ENCODE measurements around the gene CA9. TPM values are rescaled to one million over a fixed set of nuclear protein-coding genes. Genes with fewer than 3 reads are reported as not detected.

CA9 gene
- total and polyA plus RNA-seq, 9 of the 15 experiments (the other 6 are each of a cell fraction or from before 2014, with no cell fraction given): 0.15 to 10.6 (median 0.60) TPM; not detected in 4

GRCh38 chr9:35657546-35658136 lies 16.1 kb upstream of the CA9 start, which contains the start of gene RMRP (continued):
- no peak for TF ChIP-seq ZNF239 (CRISPR knock-in tag; IDR thresholded peaks at IDR 0.05)
- TF ChIP-seq HMGXB4 (CRISPR knock-in tag; IDR thresholded peaks at IDR 0.05): no peak; the same call in 1 of the 2 replicates
- peak; percentile 63 for TF ChIP-seq BDP1 (IDR thresholded peaks at IDR 0.05; ENCODE audit: insufficient read depth, insufficient read length)
- TF ChIP-seq ZNF584 (CRISPR knock-in tag; IDR thresholded peaks at IDR 0.05; ENCODE audit: low read depth): no peak
- TF ChIP-seq TCFL5 (CRISPR knock-in tag; conservative IDR thresholded peaks at IDR 0.05): no peak
- TF ChIP-seq ZNF384 (IDR thresholded peaks at IDR 0.05; ENCODE audit: low read depth, low read length): no peak
- no peak for TF ChIP-seq MCM2 (IDR thresholded peaks at IDR 0.05; ENCODE audit: low read depth)
- peak; percentile 92 for TF ChIP-seq RFX1 (IDR thresholded peaks at IDR 0.05)
- TF ChIP-seq ZNF316 (IDR thresholded peaks at IDR 0.05): no peak
- TF ChIP-seq BCL6 (CRISPR knock-in tag; IDR thresholded peaks at IDR 0.05): no peak
- no peak for TF ChIP-seq BRF1 (IDR thresholded peaks at IDR 0.05; ENCODE audit: borderline replicate concordance, extremely low read depth, insufficient read length)
- TF ChIP-seq NR1H2 (CRISPR knock-in tag; IDR thresholded peaks at IDR 0.05): no peak
- no peak for TF ChIP-seq E4F1 (CRISPR knock-in tag; IDR thresholded peaks at IDR 0.05; ENCODE audit: borderline replicate concordance)
- peak; percentile 54 for TF ChIP-seq GABPA (tag; conservative IDR thresholded peaks at IDR 0.05; ENCODE audit: low read depth)
- TF ChIP-seq ZNF175 (CRISPR knock-in tag; IDR thresholded peaks at IDR 0.05; ENCODE audit: low read depth): no peak; the same call in 1 of the 2 replicates
- TF ChIP-seq MCM3 (IDR thresholded peaks at IDR 0.05): no peak
- TF ChIP-seq KAT2B (IDR thresholded peaks at IDR 0.05; ENCODE audit: low read depth, low read length): no peak
- TF ChIP-seq RERE (CRISPR knock-in tag; IDR thresholded peaks at IDR 0.05; ENCODE audit: borderline replicate concordance): no peak
- TF ChIP-seq CSDE1 (IDR thresholded peaks at IDR 0.05): peak in 1 of 2 experiments; percentile 74; a peak in 2 of 4 replicates
- no peak for TF ChIP-seq ZNF165 (CRISPR knock-in tag; IDR thresholded peaks at IDR 0.05; ENCODE audit: borderline replicate concordance)

Data from K562 (cell line).